ENCODE data around the gene GATA5.

GATA5 gene

GRCh38 chr20:62488470-62488869 is 12.7 kb upstream of the GATA5 start:
- Histone ChIP-seq H3K27ac (ENCODE audit: low read depth in 2 of 2, low read length in 2 of 2) (no peak overlapping the region), H3K27me3 (ENCODE audit: control insufficient read depth in 2 of 2, insufficient read depth in 2 of 2, low read length in 2 of 2) (peaks cover 22 to 23% of the 10 kb centered on the region in 2 donors), H3K9me3 (ENCODE audit: control insufficient read depth in 2 of 2, low read length in 2 of 2) (no peaks in the 10 kb centered on the region), H3K36me3 (ENCODE audit: control insufficient read depth in 2 of 2, insufficient read depth in 2 of 2, low read length in 2 of 2) (no peaks in the 10 kb centered on the region), H3K9ac (ENCODE audit: low read depth in 1 of 2, low read length in 2 of 2) (no peak overlapping the region), H3K4me1 (ENCODE audit: control insufficient read depth in 2 of 2, insufficient read depth in 2 of 2, low read length in 2 of 2) (peaks cover 0 to 2% of the 10 kb centered on the region in 2 donors), H3K4me3 (ENCODE audit: low read length in 2 of 2) (no peak overlapping the region)

- Histone ChIP-seq H3K9ac (ENCODE audit: low read depth in 1 of 2, low read length in 2 of 2) (no peak overlapping the region), H3K27ac (ENCODE audit: low read depth in 2 of 2, low read length in 2 of 2) (no peak overlapping the region), H3K36me3 (ENCODE audit: control insufficient read depth in 2 of 2, insufficient read depth in 2 of 2, low read length in 2 of 2) (no peaks in the 10 kb centered on the region), H3K4me1 (ENCODE audit: control insufficient read depth in 2 of 2, insufficient read depth in 2 of 2, low read length in 2 of 2) (peaks cover 0 to 2% of the 10 kb centered on the region in 2 donors), H3K9me3 (ENCODE audit: control insufficient read depth in 2 of 2, low read length in 2 of 2) (no peaks in the 10 kb centered on the region), H3K4me3 (ENCODE audit: low read length in 2 of 2) (no peak overlapping the region), H3K27me3 (ENCODE audit: control insufficient read depth in 2 of 2, insufficient read depth in 2 of 2, low read length in 2 of 2) (peaks cover 26 to 29% of the 10 kb centered on the region in 2 donors)
Observed at GRCh38 chr20:62487561-62488354, 12.0 kb upstream of the GATA5 start.

- Histone ChIP-seq H3K36me3 (ENCODE audit: control insufficient read depth in 2 of 2, insufficient read depth in 2 of 2, low read length in 2 of 2) (no peaks in the 10 kb centered on the region), H3K27ac (ENCODE audit: low read depth in 2 of 2, low read length in 2 of 2) (no peak overlapping the region), H3K4me1 (ENCODE audit: control insufficient read depth in 2 of 2, insufficient read depth in 2 of 2, low read length in 2 of 2) (peaks cover 0 to 2% of the 10 kb centered on the region in 2 donors), H3K9me3 (ENCODE audit: control insufficient read depth in 2 of 2, low read length in 2 of 2) (no peaks in the 10 kb centered on the region), H3K4me3 (ENCODE audit: low read length in 2 of 2) (no peak overlapping the region), H3K27me3 (ENCODE audit: control insufficient read depth in 2 of 2, insufficient read depth in 2 of 2, low read length in 2 of 2) (peaks cover 29 to 35% of the 10 kb centered on the region in 2 donors), H3K9ac (ENCODE audit: low read depth in 1 of 2, low read length in 2 of 2) (no peak overlapping the region)
Observed at GRCh38 chr20:62487118-62487517, 11.3 kb upstream of the GATA5 start.

GRCh38 chr20:62486484-62486883 is 10.7 kb upstream of the GATA5 start:
- H3K36me3 ChIP-seq (ENCODE audit: control insufficient read depth in 2 of 2, insufficient read depth in 2 of 2, low read length in 2 of 2): no peaks in the 10 kb centered on the region
- peaks cover 32 to 42% of the 10 kb centered on the region in 2 donors for H3K27me3 ChIP-seq (ENCODE audit: control insufficient read depth in 2 of 2, insufficient read depth in 2 of 2, low read length in 2 of 2)
- H3K9me3 ChIP-seq (ENCODE audit: control insufficient read depth in 2 of 2, low read length in 2 of 2): no peaks in the 10 kb centered on the region
- peaks cover 0 to 2% of the 10 kb centered on the region in 2 donors for H3K4me1 ChIP-seq (ENCODE audit: control insufficient read depth in 2 of 2, insufficient read depth in 2 of 2, low read length in 2 of 2)
- no peak overlapping the region for H3K9ac ChIP-seq (ENCODE audit: low read depth in 1 of 2, low read length in 2 of 2)
- no peak overlapping the region for H3K4me3 ChIP-seq (ENCODE audit: low read length in 2 of 2)
- no peak overlapping the region for H3K27ac ChIP-seq (ENCODE audit: low read depth in 2 of 2, low read length in 2 of 2)

GRCh38 chr20:62485701-62486089 is 9.9 kb upstream of the GATA5 start:
- Histone ChIP-seq H3K27me3 (ENCODE audit: control insufficient read depth in 2 of 2, insufficient read depth in 2 of 2, low read length in 2 of 2) (peaks cover 30 to 46% of the 10 kb centered on the region in 2 donors), H3K27ac (ENCODE audit: low read depth in 2 of 2, low read length in 2 of 2) (no peak overlapping the region), H3K9ac (ENCODE audit: low read depth in 1 of 2, low read length in 2 of 2) (no peak overlapping the region), H3K4me3 (ENCODE audit: low read length in 2 of 2) (no peak overlapping the region), H3K9me3 (ENCODE audit: control insufficient read depth in 2 of 2, low read length in 2 of 2) (no peaks in the 10 kb centered on the region), H3K4me1 (ENCODE audit: control insufficient read depth in 2 of 2, insufficient read depth in 2 of 2, low read length in 2 of 2) (peaks cover 0 to 2% of the 10 kb centered on the region in 2 donors), H3K36me3 (ENCODE audit: control insufficient read depth in 2 of 2, insufficient read depth in 2 of 2, low read length in 2 of 2) (no peaks in the 10 kb centered on the region)

- no peaks in the 10 kb centered on the region for H3K9me3 ChIP-seq (ENCODE audit: control insufficient read depth in 2 of 2, low read length in 2 of 2)
- H3K36me3 ChIP-seq (ENCODE audit: control insufficient read depth in 2 of 2, insufficient read depth in 2 of 2, low read length in 2 of 2): no peaks in the 10 kb centered on the region
- peaks cover 0 to 2% of the 10 kb centered on the region in 2 donors for H3K4me1 ChIP-seq (ENCODE audit: control insufficient read depth in 2 of 2, insufficient read depth in 2 of 2, low read length in 2 of 2)
- no peak overlapping the region for H3K27ac ChIP-seq (ENCODE audit: low read depth in 2 of 2, low read length in 2 of 2)
- H3K4me3 ChIP-seq (ENCODE audit: low read length in 2 of 2): no peak overlapping the region
- no peak overlapping the region for H3K9ac ChIP-seq (ENCODE audit: low read depth in 1 of 2, low read length in 2 of 2)
- peaks cover 30 to 46% of the 10 kb centered on the region in 2 donors for H3K27me3 ChIP-seq (ENCODE audit: control insufficient read depth in 2 of 2, insufficient read depth in 2 of 2, low read length in 2 of 2)
Observed at GRCh38 chr20:62485062-62485700, 9.4 kb upstream of the GATA5 start.

- Histone ChIP-seq H3K9ac (ENCODE audit: low read depth in 1 of 2, low read length in 2 of 2) (no peak overlapping the region), H3K27ac (ENCODE audit: low read depth in 2 of 2, low read length in 2 of 2) (no peak overlapping the region), H3K36me3 (ENCODE audit: control insufficient read depth in 2 of 2, insufficient read depth in 2 of 2, low read length in 2 of 2) (no peaks in the 10 kb centered on the region), H3K27me3 (ENCODE audit: control insufficient read depth in 2 of 2, insufficient read depth in 2 of 2, low read length in 2 of 2) (peaks cover 30 to 47% of the 10 kb centered on the region in 2 donors), H3K4me1 (ENCODE audit: control insufficient read depth in 2 of 2, insufficient read depth in 2 of 2, low read length in 2 of 2) (no peaks in the 10 kb centered on the region), H3K9me3 (ENCODE audit: control insufficient read depth in 2 of 2, low read length in 2 of 2) (no peaks in the 10 kb centered on the region), H3K4me3 (ENCODE audit: low read length in 2 of 2) (no peak overlapping the region)
Observed at GRCh38 chr20:62484478-62484877, 8.7 kb upstream of the GATA5 start.

- H3K9ac ChIP-seq (ENCODE audit: low read depth in 1 of 2, low read length in 2 of 2): no peak overlapping the region
- H3K36me3 ChIP-seq (ENCODE audit: control insufficient read depth in 2 of 2, insufficient read depth in 2 of 2, low read length in 2 of 2): no peaks in the 10 kb centered on the region
- H3K4me1 ChIP-seq (ENCODE audit: control insufficient read depth in 2 of 2, insufficient read depth in 2 of 2, low read length in 2 of 2): no peaks in the 10 kb centered on the region
- H3K27me3 ChIP-seq (ENCODE audit: control insufficient read depth in 2 of 2, insufficient read depth in 2 of 2, low read length in 2 of 2): peaks cover 30 to 53% of the 10 kb centered on the region in 2 donors
- H3K4me3 ChIP-seq (ENCODE audit: low read length in 2 of 2): no peak overlapping the region
- H3K27ac ChIP-seq (ENCODE audit: low read depth in 2 of 2, low read length in 2 of 2): no peak overlapping the region
- no peaks in the 10 kb centered on the region for H3K9me3 ChIP-seq (ENCODE audit: control insufficient read depth in 2 of 2, low read length in 2 of 2)
Observed at GRCh38 chr20:62483613-62484458, 8.0 kb upstream of the GATA5 start.

GRCh38 chr20:62482974-62483373 is 7.2 kb upstream of the GATA5 start:
- no peak overlapping the region for H3K9ac ChIP-seq (ENCODE audit: low read depth in 1 of 2, low read length in 2 of 2)
- H3K4me3 ChIP-seq (ENCODE audit: low read length in 2 of 2): no peak overlapping the region
- H3K4me1 ChIP-seq (ENCODE audit: control insufficient read depth in 2 of 2, insufficient read depth in 2 of 2, low read length in 2 of 2): no peaks in the 10 kb centered on the region
- no peak overlapping the region for H3K27ac ChIP-seq (ENCODE audit: low read depth in 2 of 2, low read length in 2 of 2)
- peaks cover 34 to 53% of the 10 kb centered on the region in 2 donors for H3K27me3 ChIP-seq (ENCODE audit: control insufficient read depth in 2 of 2, insufficient read depth in 2 of 2, low read length in 2 of 2)
- H3K9me3 ChIP-seq (ENCODE audit: control insufficient read depth in 2 of 2, low read length in 2 of 2): no peaks in the 10 kb centered on the region
- no peaks in the 10 kb centered on the region for H3K36me3 ChIP-seq (ENCODE audit: control insufficient read depth in 2 of 2, insufficient read depth in 2 of 2, low read length in 2 of 2)

Data from mucosa of rectum (tissue), 2 donors.